HG03095 (cell line): ENCODE measurements around the gene MEF2A.
"Not testable (repeated sequence)": the region's sequence is repeated elsewhere in the genome, so short reads cannot be mapped to it uniquely, and the experiment has no call there.

Experiments used
- ATAC-seq: cut with Tn5 transposase; IDR thresholded peaks from one replicate; pipeline ENCODE4 v1.9.1; 2021; ENCODE audit warnings: moderate library complexity; ENCODE audit not compliant: unreplicated experiment

The MEF2A gene

GRCh38 chr15:99565299-99566156 is at the start of gene MEF2A:
TSS of gene MEF2A (plus strand) at chr15:99565984. CDS start at chr15:99633120, 67,136 bp downstream.
- ATAC-seq: peak; percentile 36

- no peak for ATAC-seq
Observed at GRCh38 chr15:99518191-99518590, 47.6 kb upstream of the MEF2A start.

GRCh38 chr15:99519366-99519765 is 46.4 kb upstream of the MEF2A start:
- not testable (repeated sequence) for ATAC-seq

GRCh38 chr15:99522288-99522687 is 43.5 kb upstream of the MEF2A start:
- ATAC-seq: no peak

GRCh38 chr15:99526176-99526575 is 39.6 kb upstream of the MEF2A start:
- no peak for ATAC-seq

GRCh38 chr15:99526671-99527070 is 39.1 kb upstream of the MEF2A start:
- ATAC-seq: no peak

GRCh38 chr15:99536422-99537040 is 29.3 kb upstream of the MEF2A start:
- ATAC-seq: no peak

GRCh38 chr15:99537344-99537743 is 28.4 kb upstream of the MEF2A start:
- ATAC-seq: no peak

GRCh38 chr15:99538261-99538660 is 27.5 kb upstream of the MEF2A start:
- ATAC-seq: no peak

GRCh38 chr15:99542828-99543227 is 23.0 kb upstream of the MEF2A start:
- ATAC-seq: no peak

- no peak for ATAC-seq
Observed at GRCh38 chr15:99545605-99546004, 20.2 kb upstream of the MEF2A start.

GRCh38 chr15:99546441-99547100 is 19.2 kb upstream of the MEF2A start:
- ATAC-seq: no peak

GRCh38 chr15:99547517-99547916 is 18.3 kb upstream of the MEF2A start:
- no peak for ATAC-seq

GRCh38 chr15:99550077-99550476 is 15.7 kb upstream of the MEF2A start:
- ATAC-seq: no peak

GRCh38 chr15:99552111-99552510 is 13.7 kb upstream of the MEF2A start:
- no peak for ATAC-seq

GRCh38 chr15:99554880-99555488 is 10.8 kb upstream of the MEF2A start:
- no peak for ATAC-seq

- ATAC-seq: no peak
Observed at GRCh38 chr15:99556011-99556410, 9.8 kb upstream of the MEF2A start.

- no peak for ATAC-seq
Observed at GRCh38 chr15:99556578-99556977, 9.2 kb upstream of the MEF2A start.

- ATAC-seq: no peak
Observed at GRCh38 chr15:99558084-99558483, 7.7 kb upstream of the MEF2A start.

- ATAC-seq: no peak
Observed at GRCh38 chr15:99558571-99558970, 7.2 kb upstream of the MEF2A start.

- ATAC-seq: no peak
Observed at GRCh38 chr15:99561476-99562230, 4.1 kb upstream of the MEF2A start.
